ENCODE data around the gene HDHD5.
"Not testable (repeated sequence)": the region's sequence is repeated elsewhere in the genome, so short reads cannot be mapped to it uniquely, and the experiment has no call there.

The HDHD5 gene

DNA sequence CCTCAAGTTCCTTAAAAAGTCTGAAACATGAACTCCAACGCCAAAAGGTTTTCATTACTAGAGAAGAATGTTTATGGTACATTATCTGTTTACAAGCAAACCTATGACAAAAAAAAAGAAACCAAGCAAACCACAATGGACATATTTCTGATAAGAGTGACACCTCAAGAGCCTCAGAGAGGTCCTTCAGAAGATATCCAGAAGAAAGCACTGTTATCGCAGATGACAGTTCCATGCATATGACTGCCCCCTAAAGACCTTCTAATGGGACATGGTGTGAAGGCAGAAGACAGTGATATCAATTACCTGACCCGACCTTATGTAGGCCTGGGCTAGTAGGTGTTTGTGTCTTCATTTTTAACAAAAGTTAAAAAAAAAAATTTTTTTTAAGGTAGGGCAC is 3.1 kb downstream of the HDHD5 start:
- no peak for DNase-seq (ENCODE audit: extremely low read depth, low read depth)
- H3K4me3 ChIP-seq (replicated peaks; ENCODE audit: low read depth, low read length) = no peak overlapping the region
- TF ChIP-seq, protein P1, sequence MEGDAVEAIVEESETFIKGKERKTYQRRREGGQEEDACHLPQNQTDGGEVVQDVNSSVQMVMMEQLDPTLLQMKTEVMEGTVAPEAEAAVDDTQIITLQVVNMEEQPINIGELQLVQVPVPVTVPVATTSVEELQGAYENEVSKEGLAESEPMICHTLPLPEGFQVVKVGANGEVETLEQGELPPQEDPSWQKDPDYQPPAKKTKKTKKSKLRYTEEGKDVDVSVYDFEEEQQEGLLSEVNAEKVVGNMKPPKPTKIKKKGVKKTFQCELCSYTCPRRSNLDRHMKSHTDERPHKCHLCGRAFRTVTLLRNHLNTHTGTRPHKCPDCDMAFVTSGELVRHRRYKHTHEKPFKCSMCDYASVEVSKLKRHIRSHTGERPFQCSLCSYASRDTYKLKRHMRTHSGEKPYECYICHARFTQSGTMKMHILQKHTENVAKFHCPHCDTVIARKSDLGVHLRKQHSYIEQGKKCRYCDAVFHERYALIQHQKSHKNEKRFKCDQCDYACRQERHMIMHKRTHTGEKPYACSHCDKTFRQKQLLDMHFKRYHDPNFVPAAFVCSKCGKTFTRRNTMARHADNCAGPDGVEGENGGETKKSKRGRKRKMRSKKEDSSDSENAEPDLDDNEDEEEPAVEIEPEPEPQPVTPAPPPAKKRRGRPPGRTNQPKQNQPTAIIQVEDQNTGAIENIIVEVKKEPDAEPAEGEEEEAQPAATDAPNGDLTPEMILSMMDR (IDR thresholded peaks at IDR 0.05; ENCODE audit: low read depth, low read length, missing control alignments) = no peak

DNA sequence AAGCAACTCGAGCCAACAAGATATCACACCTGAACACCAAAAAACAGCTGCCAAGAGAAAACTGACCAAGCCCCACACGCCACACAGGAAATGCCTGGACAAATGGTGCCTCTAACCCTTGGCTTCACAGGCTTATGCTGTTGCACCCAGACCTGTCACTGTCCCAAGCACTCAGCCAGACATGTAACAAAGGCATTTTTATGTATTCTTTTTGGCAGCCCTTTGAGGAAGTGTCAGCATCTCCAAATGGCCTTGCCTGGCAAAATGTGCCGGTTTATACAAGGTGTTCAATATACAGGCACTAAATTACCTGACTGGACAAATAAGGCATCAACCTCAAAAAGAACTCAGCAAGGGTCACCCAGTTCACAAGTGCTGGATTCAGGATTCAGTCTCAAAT is 6.1 kb downstream of the HDHD5 start:
- H3K4me3 ChIP-seq (replicated peaks; ENCODE audit: low read depth, low read length) = no peak overlapping the region
- TF ChIP-seq, protein P1 (IDR thresholded peaks at IDR 0.05; ENCODE audit: low read depth, low read length, missing control alignments) = no peak
- no peak for DNase-seq (ENCODE audit: extremely low read depth, low read depth)

DNA sequence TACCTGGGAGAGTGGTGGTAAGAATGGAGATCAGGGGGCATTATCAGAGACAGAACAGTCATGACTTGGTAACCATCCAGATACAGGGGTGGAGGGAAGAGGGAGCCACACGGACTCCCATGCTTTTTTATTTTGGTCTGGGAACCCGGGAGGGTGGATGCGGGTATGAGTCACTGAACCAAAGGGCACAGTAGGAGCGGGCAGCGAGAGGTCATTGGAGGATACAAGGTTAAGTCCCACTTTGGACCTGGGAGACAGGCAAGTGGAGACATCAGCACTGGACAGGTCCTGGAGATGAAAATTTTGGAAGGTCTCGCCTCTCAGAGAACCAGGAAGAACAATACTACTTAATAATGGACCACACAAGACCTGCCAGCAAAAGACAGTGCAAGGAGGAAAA is 6.7 kb downstream of the HDHD5 start:
- TF ChIP-seq, protein P1 (IDR thresholded peaks at IDR 0.05; ENCODE audit: low read depth, low read length, missing control alignments) = no peak
- no peak for DNase-seq (ENCODE audit: extremely low read depth, low read depth)
- no peak overlapping the region for H3K4me3 ChIP-seq (replicated peaks; ENCODE audit: low read depth, low read length)

DNA sequence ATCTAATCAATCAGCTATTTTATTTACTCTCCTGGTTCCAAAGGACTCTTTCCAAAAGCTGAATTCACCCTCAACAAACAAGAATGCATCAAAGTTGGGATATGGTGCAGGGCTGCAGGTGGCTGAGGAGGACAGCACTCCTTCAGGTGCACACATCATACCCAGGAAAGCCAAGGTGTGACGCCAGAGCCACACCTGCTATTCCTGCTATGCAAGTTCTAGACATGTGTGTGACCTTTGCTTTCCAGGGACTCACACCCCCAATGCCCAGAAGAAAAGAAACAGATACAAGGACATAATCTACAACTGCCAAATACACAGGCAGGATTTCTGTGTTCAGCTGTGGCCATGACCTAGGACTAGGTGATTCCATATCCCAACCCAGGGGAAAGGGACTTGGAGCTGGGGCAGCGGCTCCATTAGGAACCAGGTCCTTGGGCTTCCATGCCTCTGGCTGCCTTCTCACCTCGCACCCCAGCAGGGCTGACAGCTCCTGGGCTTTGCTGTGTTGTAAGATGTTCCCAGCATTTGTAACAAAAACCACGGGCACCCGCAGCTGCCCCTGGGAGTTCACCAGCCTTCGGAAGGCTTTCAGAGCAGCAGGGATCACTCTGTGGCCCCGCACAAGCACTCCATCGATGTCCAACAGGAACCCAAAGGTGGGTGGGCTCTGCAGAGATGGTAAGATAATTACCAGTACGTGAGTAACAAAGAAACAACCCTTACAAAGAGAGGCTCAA is 9.8 kb downstream of the HDHD5 start:
- TF ChIP-seq, protein P1 (IDR thresholded peaks at IDR 0.05; ENCODE audit: low read depth, low read length, missing control alignments) = no peak
- H3K4me3 ChIP-seq (replicated peaks; ENCODE audit: low read depth, low read length) = no peak overlapping the region
- no peak for DNase-seq (ENCODE audit: extremely low read depth, low read depth)

DNA sequence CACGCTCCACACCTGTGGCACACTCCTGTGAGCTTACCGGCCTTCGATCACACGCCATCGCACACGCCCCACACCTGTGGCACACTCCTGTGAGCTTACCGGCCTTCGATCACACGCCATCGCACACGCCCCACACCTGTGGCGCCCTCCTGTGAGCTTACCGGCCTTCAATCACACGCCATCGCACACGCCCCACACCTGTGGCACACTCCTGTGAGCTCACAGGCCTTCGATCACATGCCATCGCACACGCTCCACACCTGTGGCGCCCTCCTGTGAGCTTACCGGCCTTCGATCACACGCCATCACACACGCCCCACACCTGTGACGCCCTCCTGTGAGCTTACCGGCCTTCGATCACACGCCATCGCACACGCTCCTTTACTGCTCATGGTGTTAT is 11.6 kb downstream of the HDHD5 start:
- not testable (repeated sequence) for DNase-seq (ENCODE audit: extremely low read depth, low read depth); H3K4me3 ChIP-seq (replicated peaks; ENCODE audit: low read depth, low read length)

DNA sequence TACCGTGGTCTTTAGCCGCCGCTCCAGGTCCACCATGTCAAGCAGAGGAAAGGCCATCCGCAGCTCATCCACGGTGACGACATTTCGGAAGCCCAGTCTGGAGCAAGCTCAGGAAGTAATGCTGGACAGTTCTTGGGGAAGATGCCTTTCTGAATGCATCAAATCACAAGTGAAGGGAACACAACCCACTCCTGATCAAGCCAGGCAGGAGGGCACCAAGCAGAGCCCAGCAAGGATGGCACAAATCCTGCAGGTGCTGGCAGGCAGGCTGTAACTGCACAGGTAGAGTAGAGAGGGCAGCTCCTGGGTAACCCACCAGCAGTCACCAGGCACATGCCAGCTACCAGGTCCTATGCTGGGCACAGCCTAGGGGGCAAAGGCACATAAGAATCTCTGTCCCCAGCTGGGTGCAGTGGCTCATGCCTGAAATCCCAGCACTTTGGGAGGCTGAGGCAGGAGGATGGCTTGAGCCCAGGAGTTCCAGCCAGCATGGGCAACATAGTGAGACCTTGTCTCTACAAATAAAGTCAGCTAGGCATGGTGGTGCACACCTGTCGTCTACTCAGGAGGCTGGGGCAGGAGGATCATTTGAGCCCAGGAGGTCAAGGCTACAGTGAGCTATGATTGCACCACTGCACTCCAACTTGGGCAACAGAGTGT is 13.9 kb downstream of the HDHD5 start:
- TF ChIP-seq, protein P1 (IDR thresholded peaks at IDR 0.05; ENCODE audit: low read depth, low read length, missing control alignments) = no peak
- no peak overlapping the region for H3K4me3 ChIP-seq (replicated peaks; ENCODE audit: low read depth, low read length)
- DNase-seq (ENCODE audit: extremely low read depth, low read depth) = no peak

DNA sequence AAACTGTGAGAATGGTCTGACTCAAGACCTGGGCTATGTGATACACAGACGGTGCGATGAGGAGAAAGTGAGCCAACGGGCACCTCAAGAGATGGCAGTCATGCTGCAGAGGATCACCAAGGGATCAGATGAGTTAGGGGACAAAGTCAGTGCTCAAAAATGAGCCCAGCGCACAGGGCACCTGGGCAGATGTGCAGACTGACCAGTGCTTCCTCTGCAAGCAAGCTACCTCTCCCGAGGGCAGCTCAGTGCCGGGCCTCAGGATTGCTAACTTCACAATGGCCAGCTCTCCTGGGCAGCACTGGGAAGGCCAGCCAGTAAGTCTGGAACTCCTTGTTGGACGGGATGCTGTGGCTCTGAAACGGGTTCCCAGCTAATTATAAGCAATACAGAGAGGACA is 15.3 kb downstream of the HDHD5 start:
- no peak for DNase-seq (ENCODE audit: extremely low read depth, low read depth)
- H3K4me3 ChIP-seq (replicated peaks; ENCODE audit: low read depth, low read length) = no peak overlapping the region
- TF ChIP-seq, protein P1 (IDR thresholded peaks at IDR 0.05; ENCODE audit: low read depth, low read length, missing control alignments) = no peak
